Thyroid gland (tissue), 4 donors: ENCODE data around the gene SLCO4A1. TPM values are rescaled to one million over a fixed set of nuclear protein-coding genes. Genes with fewer than 3 reads are reported as not detected.

Source experiments
- DNase-seq, 2 donors: peaks; one replicate each; pipeline ENCODE4 v3.0.0-alpha.2; 2019
- H3K27ac ChIP-seq, 3 donors: fragments of 200-600 bp; sonication (generic); 1 replicate in 2 of 3; 2 replicates in 1 of 3; pipeline ENCODE4 v1.5.1; 2016 to 2019; ENCODE audit warnings: mild to moderate bottlenecking in 1 of 3, moderate library complexity in 1 of 3
- H3K27me3 ChIP-seq: fragments of 200-600 bp; sonication (generic); one replicate; pipeline ENCODE4 v1.5.1; 2019
- H3K36me3 ChIP-seq, 2 donors: fragments of 200-600 bp; sonication (generic); one replicate each; pipeline ENCODE4 v1.5.1; 2016 to 2019
- H3K4me1 ChIP-seq, 2 donors: fragments of 200-600 bp; sonication (generic); one replicate each; pipeline ENCODE4 v1.5.1; 2017 to 2019
- H3K4me3 ChIP-seq, 3 donors: fragments of 200-600 bp; sonication (generic); replicated peaks in 1 of 3; 1 replicate in 2 of 3; 2 replicates in 1 of 3; pipeline ENCODE4 v1.5.1; 2016; ENCODE audit warnings: mild to moderate bottlenecking in 1 of 3
- H3K9me3 ChIP-seq: fragments of 200-600 bp; sonication (generic); one replicate; pipeline ENCODE4 v1.5.1; 2017
- CTCF ChIP-seq, 6 experiments: fragments of 200-600 bp in 3 of 6; fragments of 450-650 bp in 3 of 6; sonication (generic) in 3 of 6; IDR thresholded peaks; one replicate each; pipeline ENCODE4 v1.5.1; 2016 to 2019; ENCODE audit warnings: antibody characterized with exemption in 6 of 6, mild to moderate bottlenecking in 2 of 6, inconsistent platforms in 1 of 6, moderate library complexity in 1 of 6
- POLR2A ChIP-seq, 2 donors: fragments of 450-650 bp; IDR thresholded peaks; one replicate each; pipeline ENCODE4 v1.6.1; 2017; ENCODE audit warnings: antibody characterized with exemption in 2 of 2, mild to moderate bottlenecking in 2 of 2, moderate library complexity in 1 of 2
- WGBS, 2 donors: methylation state at CpG; one replicate each; pipeline ENCODE4 v1.1.5; 2017; 5-methylcytosine and 5-hydroxymethylcytosine counted together
- intact Hi-C: fragments of 100-400 bp; cut with DNase I; formaldehyde crosslinking; loops from one replicate; pipeline ENCODE4 v1.15.1; 2023
- total RNA-seq, 4 donors: library from RNA; depleted of rRNA; stranded (reverse); fragments of >200 nt; gene quantifications; one replicate each; pipeline ENCODE4 v1.2.3, GENCODE V29; 2016

The SLCO4A1 gene
- total RNA-seq, 4 donors from 2014 or later, result 5.3 to 18.3 (median 6.7) TPM

DNA sequence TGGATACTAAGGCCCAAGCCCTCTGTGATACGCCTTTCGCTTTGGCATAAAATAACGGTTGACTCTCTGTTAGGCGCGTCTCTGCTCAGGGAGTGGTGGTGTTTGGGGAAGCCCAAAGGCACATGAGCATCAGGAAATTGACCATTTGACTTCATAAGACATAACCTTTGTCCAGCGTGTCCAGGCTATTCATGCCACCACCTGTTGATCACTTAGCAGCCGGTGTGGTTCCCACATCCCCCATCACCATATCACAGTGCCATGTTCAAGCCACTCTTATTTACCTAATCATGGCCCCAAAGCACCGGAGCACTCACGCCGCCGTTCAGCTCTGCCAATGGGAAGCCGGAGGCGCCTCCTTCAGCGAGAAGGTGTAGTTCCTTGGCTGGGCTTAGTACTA is 27.9 kb downstream of the SLCO4A1 start:
- TF ChIP-seq CTCF (IDR thresholded peaks at IDR 0.05), result no peak
- TF ChIP-seq POLR2A (IDR thresholded peaks at IDR 0.05), result no peak
- Histone ChIP-seq H3K9me3 (no peaks in the 10 kb centered on the region), H3K4me1 (no peaks in the 10 kb centered on the region), H3K4me3 (no peak overlapping the region), H3K27ac (no peak overlapping the region), H3K36me3 (no peaks in the 10 kb centered on the region), H3K27me3 (no peaks in the 10 kb centered on the region)
- no peak for DNase-seq
- intact Hi-C loops, result loop anchor here (2.0 kb wide), 1 partner anchor 123 kb away; no protein-coding TSS in a partner anchor
- WGBS, 2 donors, result 89 to 95% methylated on average over 14 of the region's 14 CpGs

DNA sequence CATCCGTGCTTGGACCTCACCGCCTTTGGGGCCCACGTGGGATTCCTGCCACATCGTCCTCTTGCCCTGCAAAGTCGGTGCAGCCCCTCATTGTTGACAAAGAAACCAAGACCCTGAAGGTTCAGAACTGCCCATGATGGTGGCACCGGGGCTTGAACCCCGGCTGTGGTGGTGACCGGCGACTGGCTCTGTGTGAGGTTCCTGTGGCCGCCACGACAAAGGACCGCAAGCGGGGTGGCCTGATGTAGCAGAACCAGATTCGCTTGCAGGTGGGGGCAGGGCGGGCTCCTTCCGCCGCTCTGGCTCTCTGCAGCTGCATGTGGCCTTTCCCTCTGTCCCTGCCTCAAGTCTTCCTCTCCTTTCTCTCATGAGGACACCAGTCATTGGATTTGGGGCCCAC is 28.7 kb downstream of the SLCO4A1 start:
- Histone ChIP-seq H3K27ac (no peak overlapping the region), H3K27me3 (no peaks in the 10 kb centered on the region), H3K4me1 (no peaks in the 10 kb centered on the region), H3K36me3 (no peaks in the 10 kb centered on the region), H3K9me3 (no peaks in the 10 kb centered on the region), H3K4me3 (no peak overlapping the region)
- intact Hi-C loops, result loop anchor here (2.0 kb wide), 1 partner anchor 122 kb away; no protein-coding TSS in a partner anchor
- TF ChIP-seq CTCF (IDR thresholded peaks at IDR 0.05), result no peak
- no peak for TF ChIP-seq POLR2A (IDR thresholded peaks at IDR 0.05)
- 87 to 89% methylated on average over 16 to 17 of the region's 17 CpGs for WGBS, 2 donors
- DNase-seq, result no peak

GRCh38 chr20:62671765-62672164 is 29.5 kb downstream of the SLCO4A1 start:
- TF ChIP-seq CTCF (IDR thresholded peaks at IDR 0.05), result no peak
- TF ChIP-seq POLR2A (IDR thresholded peaks at IDR 0.05), result no peak
- Histone ChIP-seq H3K36me3 (no peaks in the 10 kb centered on the region), H3K27me3 (no peaks in the 10 kb centered on the region), H3K9me3 (no peaks in the 10 kb centered on the region), H3K4me1 (no peaks in the 10 kb centered on the region), H3K27ac (no peak overlapping the region), H3K4me3 (no peak overlapping the region)
- intact Hi-C loops, result loop anchor here (2.0 kb wide), 1 partner anchor 121 kb away; no protein-coding TSS in a partner anchor
- WGBS, 2 donors, result 82 to 88% methylated on average over 15 of the region's 15 CpGs
- DNase-seq, result no peak

DNA sequence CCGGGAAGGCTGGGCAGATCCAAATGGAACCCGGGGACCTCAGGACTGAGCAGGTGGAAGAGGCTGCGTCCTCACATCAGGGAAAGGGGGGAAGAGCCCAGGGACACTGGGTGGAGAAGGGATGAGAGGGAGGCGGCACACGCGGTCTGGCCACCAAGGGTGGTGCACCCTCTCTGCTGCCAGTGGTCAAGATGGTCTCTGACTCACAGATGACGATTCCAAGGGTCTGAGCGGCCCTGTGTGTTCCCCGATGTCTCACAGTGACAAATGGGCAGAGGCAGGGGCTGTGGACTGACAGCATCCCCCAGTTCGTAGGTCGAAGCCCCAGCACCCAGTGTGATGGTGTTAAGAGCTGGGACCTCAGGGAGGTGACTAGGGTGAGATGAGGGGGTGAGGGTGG is 32.1 kb downstream of the SLCO4A1 start:
- Histone ChIP-seq H3K4me1 (no peaks in the 10 kb centered on the region), H3K9me3 (no peaks in the 10 kb centered on the region), H3K27me3 (no peaks in the 10 kb centered on the region), H3K27ac (no peak overlapping the region), H3K4me3 (no peak overlapping the region), H3K36me3 (no peaks in the 10 kb centered on the region)
- intact Hi-C loops, result no loop called here
- no peak for DNase-seq
- 84 to 91% methylated on average over 11 of the region's 11 CpGs for WGBS, 2 donors
- TF ChIP-seq POLR2A (IDR thresholded peaks at IDR 0.05) (no peak), CTCF (IDR thresholded peaks at IDR 0.05) (no peak)

- Histone ChIP-seq H3K4me1 (no peaks in the 10 kb centered on the region), H3K36me3 (no peaks in the 10 kb centered on the region), H3K27ac (no peak overlapping the region), H3K27me3 (no peaks in the 10 kb centered on the region), H3K9me3 (no peaks in the 10 kb centered on the region), H3K4me3 (no peak overlapping the region)
- TF ChIP-seq CTCF (IDR thresholded peaks at IDR 0.05), result no peak
- no peak for TF ChIP-seq POLR2A (IDR thresholded peaks at IDR 0.05)
- 80 to 83% methylated on average over 1 to 13 of the region's 25 CpGs for WGBS, 2 donors
- intact Hi-C loops, result no loop called here
- DNase-seq, result no peak
These were observed 33.0 kb downstream of the SLCO4A1 start for GRCh38 chr20:62675156-62675876.
